ENCODE measurements around the gene PARD3.

PARD3 gene

DNA sequence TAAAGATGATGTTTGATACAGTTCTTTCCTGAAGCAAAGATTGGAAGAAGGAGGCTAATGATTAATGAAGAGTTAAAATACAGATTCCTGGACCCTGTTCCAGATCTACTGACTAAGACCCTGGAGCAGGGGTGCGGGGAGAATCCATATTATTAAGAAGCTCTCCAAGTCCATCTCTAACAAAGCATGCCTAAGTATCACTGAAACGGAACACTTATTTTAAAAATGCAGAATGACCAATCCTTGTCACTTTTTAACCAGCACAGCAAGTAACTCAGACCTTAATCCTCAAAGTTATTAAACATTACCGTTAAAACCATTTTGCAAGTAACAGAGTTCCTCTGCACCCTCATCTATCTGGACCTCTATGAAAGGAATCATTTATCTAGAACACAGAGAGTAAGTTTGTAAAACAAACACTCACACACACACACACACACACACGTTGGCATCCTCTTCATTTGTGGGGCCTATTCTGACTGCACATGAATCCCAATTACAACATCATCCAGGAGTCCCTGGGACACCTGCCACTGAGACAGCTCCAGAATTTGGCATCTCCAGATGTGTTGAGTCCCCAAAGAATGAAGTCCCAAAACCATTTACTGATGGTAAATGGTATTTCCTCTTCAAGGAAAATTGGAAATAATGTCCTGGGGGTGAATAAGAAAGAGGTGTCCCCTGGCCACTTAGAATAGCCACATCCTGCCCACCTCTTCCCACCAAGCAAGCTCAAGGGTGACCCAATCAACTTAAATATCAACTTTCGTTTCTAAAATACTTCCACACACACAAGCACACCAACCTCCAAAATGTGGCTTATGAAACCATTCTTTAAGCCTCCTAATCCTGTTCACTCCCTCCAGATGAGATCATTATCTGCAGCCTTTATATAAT, 117.5 kb downstream of the PARD3 start:
- no peak for DNase-seq

DNA sequence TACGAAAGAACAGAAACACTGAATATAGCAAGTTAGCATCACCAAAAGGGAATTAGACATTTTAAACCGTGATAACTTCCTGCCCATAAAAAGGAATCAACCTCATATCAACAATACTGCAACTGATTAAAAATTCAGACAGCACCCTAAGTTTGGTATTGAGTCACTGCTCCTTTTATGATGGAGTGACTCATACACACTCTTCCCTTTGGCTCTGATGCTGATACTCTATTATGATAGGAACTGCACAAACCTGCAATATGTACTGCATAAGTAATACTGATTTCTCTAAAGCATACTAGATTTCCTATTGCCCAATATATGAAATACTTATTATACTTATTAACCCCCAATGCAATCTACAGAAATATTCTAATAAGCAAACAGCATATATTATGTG, 118.7 kb downstream of the PARD3 start:
- DNase-seq: no peak

DNA sequence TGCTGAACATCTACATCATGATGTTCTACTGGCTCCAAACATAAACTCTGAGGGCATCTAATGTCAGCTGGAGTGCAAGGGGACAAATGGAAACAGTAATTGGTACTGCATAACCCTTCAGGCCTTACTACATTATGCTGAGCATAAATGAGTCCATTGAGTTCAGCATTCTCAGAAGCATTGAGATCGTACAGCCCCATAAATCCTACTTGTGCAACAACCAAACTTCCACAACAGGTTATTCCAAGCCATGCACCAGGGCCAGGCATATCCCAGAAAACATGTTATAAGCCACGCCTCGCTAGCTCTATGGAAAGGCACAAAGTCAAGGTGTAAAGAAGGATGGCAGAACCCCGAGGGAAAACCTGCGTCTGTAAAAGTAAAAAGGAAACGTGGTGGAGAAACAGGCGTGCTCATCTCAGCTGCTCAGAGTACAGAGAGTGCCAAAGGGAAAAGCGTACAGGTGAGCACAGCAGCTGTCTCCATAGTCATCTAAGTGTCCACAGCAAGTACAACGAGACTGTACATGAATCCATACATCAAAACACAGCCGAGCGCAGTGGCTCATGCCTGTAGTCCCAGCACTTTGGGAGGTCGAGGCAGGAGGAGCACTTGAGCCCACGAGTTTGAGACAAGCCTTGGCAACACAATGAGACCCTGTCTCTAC, 124.6 kb downstream of the PARD3 start:
- no peak for DNase-seq

DNA sequence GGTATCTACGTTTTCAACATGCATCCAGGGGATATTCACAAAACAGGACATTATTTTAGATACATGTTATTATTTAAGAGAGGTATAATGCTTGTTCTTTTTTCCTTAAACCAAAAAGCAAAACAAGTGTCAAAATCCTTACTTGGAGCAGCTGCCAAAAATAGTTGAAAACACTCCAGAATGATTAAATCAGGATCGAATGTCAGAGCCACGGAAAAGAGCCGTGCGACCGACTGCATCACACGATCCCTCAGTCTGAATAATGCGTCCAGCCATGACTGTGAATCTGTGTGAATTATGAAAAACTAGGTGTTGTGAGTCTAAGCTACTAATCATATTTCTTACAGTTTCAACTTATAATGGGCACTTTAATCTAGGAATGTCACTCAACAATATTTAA, 126.0 kb downstream of the PARD3 start:
- no peak for DNase-seq

DNA sequence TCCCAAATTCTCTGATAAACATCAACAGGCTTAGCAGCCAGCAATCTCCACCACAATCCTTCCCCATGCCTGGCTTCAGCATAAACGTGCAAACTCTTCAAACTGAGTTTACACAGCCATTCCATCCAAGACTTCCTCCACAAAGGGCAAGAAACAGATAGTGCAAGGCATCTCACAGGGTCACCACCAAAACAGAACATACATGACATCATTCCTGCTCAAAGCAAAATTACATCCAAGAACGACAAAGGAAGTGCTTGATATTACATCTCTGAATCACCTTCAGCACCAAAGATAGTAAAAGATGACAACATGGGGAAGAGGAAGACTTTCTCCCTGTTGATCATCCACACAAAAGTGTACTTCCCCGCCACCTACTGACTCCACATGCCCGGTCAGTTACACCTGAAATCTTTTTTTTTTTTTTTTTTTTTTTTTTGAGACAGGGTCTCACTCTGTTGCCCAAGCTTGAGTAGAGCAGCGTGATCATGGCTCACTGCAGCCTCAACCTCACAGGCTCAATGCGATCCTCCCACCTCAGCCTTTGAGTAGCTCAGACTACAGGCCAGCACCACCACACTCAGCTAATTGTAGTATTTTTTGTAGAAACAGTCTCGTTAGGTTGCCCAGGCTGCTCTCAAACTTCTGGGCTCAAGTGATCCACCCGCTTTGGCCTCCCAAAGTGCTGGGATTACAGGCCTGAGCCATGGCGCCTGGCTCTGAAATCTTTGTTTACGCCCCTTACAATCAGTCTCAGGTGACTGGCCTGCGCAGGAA, 127.5 kb downstream of the PARD3 start:
- DNase-seq: no peak

DNA sequence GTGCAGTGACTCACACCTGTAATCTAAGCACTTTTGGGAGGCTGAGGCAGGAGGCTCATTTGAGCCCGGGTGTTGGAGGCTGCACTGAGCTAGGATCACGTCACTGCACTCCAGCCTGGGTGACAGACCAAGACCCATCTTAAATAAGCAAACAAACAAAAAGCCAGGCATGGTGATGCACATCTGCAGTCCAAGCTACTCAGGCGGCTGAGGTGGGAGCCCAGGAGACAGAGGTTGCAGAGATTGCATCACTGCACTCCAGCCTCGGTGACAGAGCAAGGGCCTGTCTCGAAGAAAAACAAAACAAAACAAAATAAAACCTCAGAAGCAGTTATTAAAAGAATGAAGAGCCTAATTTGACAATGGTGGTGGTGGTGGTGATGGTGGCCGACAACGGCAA, 132.5 kb downstream of the PARD3 start:
- no peak for DNase-seq

DNA sequence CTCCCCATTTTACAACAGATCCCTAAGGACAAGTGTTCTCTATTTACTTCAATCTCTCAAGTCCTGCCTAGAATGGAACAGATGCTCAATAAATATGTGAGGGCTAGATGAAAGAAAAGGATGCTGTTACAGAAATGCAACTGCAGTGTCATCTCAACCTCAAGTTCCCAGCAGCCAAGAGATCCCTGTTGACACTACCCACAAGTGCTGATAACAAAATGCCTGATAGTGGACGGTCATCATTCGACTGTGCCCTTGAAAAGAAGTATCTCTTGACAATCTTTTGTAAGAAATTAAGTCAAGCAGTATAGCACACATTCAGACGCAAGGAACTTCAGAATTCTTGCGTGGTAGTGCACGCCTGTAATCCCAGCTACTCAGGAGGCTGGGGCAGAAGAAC, 133.2 kb downstream of the PARD3 start:
- no peak for DNase-seq

DNA sequence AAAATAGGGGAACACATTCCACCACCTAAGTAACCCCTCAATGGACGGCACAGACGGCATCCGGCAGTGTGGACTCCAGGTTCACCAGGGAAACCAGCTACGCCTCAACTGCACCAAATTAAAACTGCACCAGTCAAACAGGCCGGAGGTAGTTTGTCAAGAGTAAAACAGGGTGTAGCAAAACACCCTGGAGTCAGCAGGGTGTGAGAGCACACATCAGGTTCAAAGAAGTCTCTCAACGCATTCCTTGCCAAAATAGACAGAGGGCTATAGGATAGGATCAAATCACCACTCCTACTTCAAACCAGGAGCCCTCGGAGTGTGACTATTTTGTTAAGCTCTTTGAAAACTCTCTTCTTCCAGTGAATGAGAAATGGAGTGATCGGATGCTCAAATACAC, 135.9 kb downstream of the PARD3 start:
- no peak for DNase-seq

DNA sequence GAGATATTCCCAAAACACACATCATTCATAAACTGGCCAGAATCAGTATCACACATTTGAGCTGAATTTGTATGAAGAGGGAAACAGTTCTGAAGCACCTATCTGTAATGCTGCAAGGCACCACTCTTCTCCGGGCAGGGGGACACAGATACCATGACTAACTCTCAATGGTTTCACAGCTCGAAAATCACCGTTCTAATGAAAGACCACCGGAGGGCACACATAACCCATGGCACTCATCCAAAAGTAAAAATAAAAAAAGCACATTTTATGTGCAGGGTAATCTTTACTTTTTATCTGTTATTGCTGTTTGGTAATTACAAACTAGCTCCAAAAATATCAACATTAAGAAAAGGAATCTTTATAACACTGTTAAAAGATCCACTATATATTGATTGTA, 137.5 kb downstream of the PARD3 start:
- no peak for DNase-seq

DNA sequence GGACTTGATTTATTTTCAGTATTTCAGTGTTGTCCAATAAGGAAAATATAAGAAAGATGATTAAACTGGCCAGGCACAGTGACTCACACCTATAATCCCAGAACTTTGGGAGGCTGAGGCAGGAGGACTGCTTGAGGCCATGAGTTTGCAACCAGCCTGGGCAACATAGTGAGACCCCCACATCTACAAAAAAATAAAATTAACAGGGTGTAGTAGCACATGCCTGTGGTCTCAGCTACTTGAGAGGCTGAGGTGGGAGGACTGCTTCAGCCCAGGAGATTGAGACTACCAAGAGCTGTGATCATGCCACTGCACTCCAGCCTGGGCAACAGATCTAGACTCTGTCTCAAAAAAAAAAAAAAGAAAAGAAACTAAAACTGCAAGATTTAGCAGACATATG, 138.0 kb downstream of the PARD3 start:
- DNase-seq: no peak

DNA sequence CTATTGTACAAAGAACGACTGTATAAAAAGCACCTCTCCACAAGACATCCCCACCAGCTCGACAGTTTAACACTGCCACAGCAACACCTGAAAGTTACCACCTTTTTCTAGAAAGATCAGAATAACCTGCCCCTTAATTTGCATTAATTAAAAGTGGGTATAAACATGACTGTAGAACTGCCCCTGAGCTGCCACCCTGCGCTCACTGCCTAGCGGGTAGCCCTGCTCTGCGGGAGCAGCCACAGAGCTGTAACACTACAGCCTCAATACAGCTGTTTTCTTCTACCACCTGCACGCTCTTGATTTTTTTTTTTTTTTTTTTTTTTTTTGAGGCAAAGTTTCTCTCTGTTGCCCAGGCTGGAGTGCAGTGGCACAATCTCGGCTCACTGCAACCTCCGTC, 140.9 kb downstream of the PARD3 start:
- DNase-seq: no peak

DNA sequence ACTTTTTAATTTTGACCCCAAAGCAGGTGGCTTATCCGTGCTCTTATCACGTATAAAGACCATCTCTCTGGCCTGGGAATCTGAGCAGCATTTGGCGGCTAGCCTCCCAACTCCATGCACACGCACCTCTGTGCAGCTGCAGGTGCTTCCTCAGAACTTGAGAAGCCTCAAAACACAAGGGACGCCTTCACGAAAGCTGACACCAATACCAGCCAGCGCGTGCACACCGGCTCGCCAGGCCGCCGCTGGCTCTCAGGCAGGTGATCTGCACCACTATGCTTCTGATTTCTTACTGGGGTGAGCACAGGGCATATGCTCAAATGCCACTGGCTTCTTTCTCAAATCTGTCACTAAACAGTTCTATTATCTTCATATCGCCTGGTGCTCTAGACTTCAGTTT, 145.0 kb downstream of the PARD3 start:
- DNase-seq: no peak

DNA sequence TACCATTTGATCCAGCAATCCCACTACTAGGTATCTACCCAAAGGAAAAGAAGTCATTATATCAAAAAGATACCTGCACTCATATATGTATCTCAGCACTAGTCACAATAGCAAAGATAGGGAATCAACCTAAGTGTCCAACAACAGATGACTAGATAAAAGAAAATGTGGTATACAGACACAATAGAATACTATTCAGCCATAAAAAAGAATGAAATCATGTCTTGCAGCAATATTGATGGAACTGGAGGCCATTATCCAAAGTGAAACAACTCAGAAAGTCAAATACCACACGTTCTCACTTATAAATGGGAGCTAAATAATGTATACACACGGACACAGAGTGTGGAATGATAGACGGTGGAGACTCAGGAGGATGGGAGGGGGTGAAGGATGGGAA, 146.0 kb downstream of the PARD3 start:
- no peak for DNase-seq

DNA sequence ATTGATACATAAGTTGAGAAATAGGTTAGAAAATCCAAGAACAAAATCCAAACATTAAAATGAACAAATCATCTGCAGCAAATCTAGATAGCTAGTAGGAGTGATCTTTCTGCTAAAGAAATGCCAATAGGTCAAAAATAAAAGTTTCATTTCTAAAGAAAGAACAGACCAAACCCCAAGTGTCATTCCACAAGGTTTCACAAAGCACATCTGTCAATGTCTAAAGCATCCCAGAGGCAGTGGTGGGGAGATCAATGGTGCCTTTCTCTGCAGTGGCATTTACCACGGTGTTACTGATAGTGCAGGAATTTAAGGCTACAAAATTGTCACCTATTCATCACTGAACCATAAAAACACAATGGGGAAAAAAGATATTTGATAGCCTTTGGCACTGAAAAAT, 147.9 kb downstream of the PARD3 start:
- no peak for DNase-seq

DNA sequence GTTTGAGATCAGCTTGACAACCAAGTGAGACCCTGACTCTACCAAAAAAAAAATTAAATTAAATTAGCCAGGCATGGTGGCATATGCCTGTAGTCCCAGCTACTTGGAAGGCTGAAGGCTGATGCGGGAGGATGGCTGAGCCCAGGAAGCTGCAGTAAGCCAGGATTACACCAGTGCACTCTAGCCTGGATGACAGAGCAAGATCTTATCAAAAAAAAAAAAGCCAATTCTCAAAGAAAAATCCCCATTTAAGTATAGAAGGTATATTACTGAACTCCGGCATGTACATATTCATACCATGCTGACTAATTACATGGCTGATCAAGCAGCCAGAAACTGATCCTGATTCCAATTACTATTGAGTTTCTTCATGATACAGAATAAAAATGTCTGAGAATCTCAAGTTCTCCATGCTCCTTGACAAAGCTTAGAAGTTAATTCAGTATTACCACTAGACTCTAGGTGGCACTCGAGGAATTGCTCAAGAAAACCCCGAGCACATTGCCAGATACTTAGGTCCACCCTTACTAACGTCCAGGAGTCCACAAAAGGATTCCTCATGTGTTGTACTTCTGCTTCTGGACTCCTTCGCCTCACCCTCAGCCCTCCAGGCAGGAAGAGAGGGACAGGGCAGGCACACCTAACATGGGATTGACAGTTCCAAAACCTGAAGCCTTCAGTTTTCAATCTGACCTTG, 148.9 kb downstream of the PARD3 start:
- peak in 11 of 56 donors; percentile 3 to 30 (median 12) for DNase-seq

DNA sequence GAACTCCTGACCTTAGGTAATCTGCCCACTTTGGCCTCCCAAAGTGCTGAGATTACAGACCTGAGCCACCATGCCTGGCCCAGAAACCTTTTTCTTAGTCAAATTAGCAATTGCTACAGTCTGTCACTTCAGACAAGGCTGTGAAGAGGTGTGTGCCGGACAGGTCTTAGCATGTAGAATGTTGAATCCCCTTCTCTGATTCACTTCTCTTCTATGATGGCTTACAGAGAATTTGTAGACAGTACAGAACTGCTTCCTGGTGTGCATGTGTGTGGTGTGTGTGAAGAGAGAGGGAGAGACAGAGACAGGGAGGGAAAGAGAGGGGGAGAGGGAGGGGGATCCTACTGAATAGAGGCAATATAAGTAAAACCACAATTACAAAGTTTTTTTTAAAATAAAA, 150.4 kb downstream of the PARD3 start:
- no peak for DNase-seq

DNA sequence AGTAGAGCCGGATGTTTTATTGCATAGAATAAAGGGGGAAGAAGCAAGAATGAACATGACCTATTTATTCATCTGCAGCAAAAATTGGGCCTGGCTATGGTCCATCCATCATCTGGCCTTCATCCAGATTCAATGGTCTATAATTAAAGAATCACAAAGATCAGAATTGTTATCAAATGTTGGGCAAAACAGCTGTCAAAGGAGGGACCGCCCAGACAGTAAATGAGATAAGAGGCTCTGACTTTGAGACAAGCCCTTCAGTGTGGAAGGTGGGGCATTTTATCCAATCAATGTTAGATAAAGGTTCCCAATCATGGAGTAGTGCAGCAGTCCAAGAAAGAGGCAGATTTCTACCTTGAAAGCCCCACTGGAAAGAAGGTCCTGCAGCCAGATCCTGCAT, 153.5 kb downstream of the PARD3 start:
- no peak for DNase-seq

DNA sequence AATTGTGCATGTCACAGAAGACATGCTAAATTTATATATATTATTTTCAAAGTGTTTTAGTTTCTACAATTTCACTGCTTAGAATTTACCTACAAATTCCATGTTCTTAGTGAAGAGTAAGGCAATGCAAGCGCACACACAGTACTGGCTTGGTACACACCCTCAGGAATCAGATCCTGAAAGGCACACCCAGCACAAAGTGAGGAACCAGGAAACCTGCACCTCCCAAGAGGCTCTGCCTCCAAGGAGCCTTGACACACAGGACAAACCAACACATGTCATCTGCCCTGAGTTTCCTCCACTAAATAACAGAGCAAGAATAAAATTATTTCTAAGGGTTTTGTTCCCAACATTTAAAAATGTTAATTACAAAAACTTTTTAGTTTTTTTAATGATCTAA, 156.2 kb downstream of the PARD3 start:
- no peak for DNase-seq

DNA sequence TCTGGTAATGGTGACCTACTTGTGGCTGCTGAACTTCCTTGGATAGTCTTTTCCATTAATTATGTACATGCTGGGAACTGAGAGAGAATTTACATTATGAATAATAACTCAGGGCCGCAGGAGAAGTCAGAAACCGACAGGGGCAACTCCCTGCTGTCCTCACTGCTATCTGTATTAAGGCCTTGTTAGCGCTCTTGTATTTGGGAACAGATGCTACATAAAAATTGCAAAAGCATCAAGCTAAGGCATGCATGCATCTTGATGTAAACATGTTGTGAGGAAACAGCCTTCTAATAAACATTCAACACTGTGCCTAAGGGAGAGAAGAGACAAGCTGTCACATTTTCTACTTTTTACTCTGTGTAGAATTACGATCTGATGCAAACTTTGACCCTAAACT, 158.4 kb downstream of the PARD3 start:
- DNase-seq: no peak

DNA sequence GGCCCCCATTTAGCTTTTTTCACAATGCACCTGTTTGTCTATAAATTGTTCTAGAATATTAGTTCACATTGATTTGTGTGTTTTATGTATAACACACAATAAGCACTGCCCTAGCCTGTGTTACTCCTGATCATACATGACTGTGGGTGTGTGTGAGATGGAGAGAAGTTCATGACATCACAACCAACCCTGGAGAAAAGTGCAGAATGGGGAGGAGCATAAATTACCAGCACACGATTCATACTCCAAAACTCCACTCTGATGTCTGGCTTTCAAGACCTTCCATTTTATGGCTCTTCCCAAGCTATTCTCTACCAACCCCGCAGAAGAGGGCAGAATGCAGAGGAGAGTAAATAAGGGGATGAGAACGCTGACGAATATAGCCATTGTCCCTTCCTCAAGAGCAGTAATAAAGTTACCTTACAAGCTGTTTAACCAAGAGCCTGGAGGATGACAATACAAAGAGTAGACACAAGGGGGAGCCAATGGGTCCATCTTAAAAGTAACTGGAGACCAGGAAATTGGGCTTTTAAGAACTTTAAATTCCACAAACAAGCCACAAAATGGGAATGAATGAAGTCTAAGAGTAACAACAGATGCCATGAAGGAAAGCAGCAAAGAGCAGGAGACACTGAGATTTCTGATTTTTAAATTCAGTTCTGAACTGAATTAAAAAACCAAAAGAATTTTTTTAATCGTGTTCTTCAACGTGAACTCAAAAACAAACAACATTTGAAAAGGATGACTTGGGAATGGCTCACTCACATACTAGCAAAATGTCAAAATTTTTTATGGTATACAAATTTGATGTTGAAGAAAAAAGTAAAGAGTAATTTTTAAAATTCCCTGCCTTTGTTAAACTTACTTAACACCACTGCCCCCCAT, 159.6 kb downstream of the PARD3 start:
- peak in 6 of 56 donors; percentile 3 to 61 (median 12) for DNase-seq

DNA sequence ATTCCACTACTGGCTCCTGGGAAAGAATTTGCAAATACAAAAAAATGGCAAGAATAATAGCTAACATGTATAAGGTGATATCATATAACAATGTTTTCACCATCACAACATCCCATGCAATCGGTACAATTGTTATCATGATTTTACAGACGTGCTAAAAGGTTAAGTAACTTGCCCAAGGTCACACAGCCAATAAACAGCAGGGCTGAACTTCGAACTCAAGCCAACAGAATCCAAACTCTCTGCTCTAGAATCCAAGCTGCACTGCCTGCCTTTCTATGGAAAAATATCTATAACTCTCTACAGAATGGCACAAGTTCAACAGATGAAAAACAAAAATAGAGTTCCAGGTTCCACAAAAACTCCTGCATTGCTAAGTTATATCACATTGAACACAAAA, 160.9 kb downstream of the PARD3 start:
- no peak for DNase-seq

Measured in amygdala (tissue), 56 donors.